T-helper 1 cell treated with Interleukin-12 subunit alpha and Interleukin-12 subunit beta and Interleukin-4 antibody, amounts not matched to agents 30 ng/mL and 1 ng/mL, for 36 hours (primary cell): ENCODE measurements around the gene B4GAT1. TPM values are rescaled to one million over a fixed set of nuclear protein-coding genes. Genes with fewer than 3 reads are reported as not detected.
"Not testable (repeated sequence)": the region's sequence is repeated elsewhere in the genome, so short reads cannot be mapped to it uniquely, and the experiment has no call there.

Experiments
- intact Hi-C: fragments of 100-400 bp; cut with micrococcal nuclease; formaldehyde crosslinking; loops from one replicate; pipeline ENCODE4 v1.15.1; 2024
- total RNA-seq: library from RNA; stranded (reverse); gene quantifications from 2 replicates; pipeline ENCODE4 v1.2.3, GENCODE V29; 2022

Gene B4GAT1
- total RNA-seq, 1 donor from 2014 or later, result 7.6 TPM

DNA sequence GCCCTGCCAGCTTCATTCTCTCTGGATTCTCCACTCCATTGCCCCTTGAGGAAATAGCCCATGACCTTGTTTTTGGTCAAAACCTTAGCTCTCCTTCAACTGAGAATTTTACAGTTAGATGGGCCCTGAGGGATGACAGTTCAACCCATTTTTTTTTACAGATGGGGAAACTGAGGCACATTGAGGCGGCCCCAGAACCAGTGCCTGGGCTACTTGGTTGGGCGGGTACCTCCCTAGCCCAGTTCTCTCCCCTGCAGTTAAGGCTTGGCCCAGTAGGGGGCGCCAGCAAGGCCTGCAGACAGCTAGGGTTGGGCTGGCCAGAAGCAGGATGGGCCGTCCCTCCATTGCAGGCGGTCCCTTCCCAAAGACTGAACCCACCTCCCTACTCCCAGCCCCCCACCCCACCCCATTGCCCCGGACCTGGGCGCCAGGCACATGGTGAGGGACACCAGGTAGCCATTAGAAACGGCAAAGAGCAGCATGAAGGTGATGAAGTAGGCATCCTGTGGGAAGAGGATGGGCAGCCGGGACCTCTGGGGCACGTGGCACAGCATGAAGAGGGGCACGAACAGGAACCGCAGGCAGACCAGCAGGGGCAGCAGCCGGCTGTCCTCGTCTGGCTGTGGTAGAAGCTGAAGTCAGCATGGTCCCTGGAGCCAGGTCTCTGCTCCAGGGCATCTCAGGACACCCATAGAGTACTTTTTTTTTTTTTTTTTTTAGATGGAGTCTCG, 16.5 kb upstream of the B4GAT1 start:
- intact Hi-C loops, result loop anchor here (2.0 kb wide), 1 partner anchor 15 kb away; no protein-coding TSS in a partner anchor

- intact Hi-C loops, result no loop called here
Measured at GRCh38 chr11:66363187-66363601, 15.8 kb upstream of the B4GAT1 start.

GRCh38 chr11:66362481-66363147, 15.2 kb upstream of the B4GAT1 start:
- intact Hi-C loops, result no loop called here

GRCh38 chr11:66361502-66361941, 14.1 kb upstream of the B4GAT1 start:
- intact Hi-C loops, result no loop called here

GRCh38 chr11:66360406-66361073, 13.1 kb upstream of the B4GAT1 start:
- intact Hi-C loops, result no loop called here

- intact Hi-C loops, result no loop called here
Measured at GRCh38 chr11:66359662-66360087, 12.2 kb upstream of the B4GAT1 start.

GRCh38 chr11:66350560-66351235, 3.3 kb upstream of the B4GAT1 start:
- intact Hi-C loops, result not testable (repeated sequence)

GRCh38 chr11:66349084-66349386, 1.6 kb upstream of the B4GAT1 start:
- intact Hi-C loops, result loop anchor here (2.0 to 10.0 kb wide), 3 partner anchors 16 to 1224 kb away; partner anchors contain the start of genes FAU, MRPL49 and SF3B2

- intact Hi-C loops, result loop anchor here (5.0 to 10.0 kb wide), 2 partner anchors 294 to 1222 kb away; partner anchors contain the start of genes FAU, MRPL49 and SF3B2
Measured at GRCh38 chr11:66346476-66347424, 679 bp downstream of the B4GAT1 start.

DNA sequence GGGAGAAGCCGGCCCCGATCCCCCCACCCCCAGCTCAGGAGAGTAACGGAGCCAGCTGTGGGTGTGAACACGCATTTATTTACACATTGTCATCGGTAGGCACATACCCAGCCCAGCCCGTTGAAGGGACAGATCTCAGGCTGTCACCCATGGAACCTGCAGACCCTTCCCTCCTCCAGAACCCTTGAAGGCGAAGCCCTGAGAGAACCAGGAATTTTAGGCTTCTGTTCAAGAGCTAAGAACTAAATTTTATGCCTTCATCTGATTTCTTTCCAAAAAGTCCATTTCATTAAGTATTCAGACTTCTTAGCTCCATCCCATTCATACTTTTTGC, 2.1 kb downstream of the B4GAT1 start:
- intact Hi-C loops, result loop anchor here (1.0 to 10.0 kb wide), 11 partner anchors 17 to 1220 kb away; partner anchors contain the start of genes FAU, MRPL49, RAB1B and RCE1

- intact Hi-C loops, result loop anchor here (1.0 to 10.0 kb wide), 12 partner anchors 16 to 1220 kb away; partner anchors contain the start of genes DPP3, FAU, MRPL49 and RAB1B
Measured at GRCh38 chr11:66344550-66345315, 2.7 kb downstream of the B4GAT1 start, which contains the start of gene BRMS1. Gene BRMS1, minus strand, starts transcription at chr11:66345104. Its CDS starts 2,870 bp downstream, at chr11:66342234.

DNA sequence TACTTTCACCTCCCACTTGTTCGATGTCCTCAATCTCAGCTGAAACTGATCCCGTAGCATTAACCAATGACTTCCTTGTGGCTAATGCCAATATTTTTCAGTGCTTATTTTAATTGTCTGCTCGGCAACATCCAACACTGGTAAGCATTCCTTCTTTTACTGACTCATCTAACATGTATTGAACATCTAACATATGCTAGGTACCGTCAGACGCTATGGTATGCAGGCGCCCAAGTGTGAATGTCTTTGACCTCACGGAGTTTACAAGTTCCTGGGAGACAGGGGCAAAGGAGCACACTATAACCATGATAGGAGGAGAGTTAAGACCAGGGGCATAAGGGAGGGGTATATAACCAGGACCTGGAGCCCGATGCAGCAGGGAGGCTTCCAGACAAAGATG, 4.3 kb downstream of the B4GAT1 start:
- intact Hi-C loops, result loop anchor here (10.0 kb wide), 1 partner anchor 1218 kb away; the partner anchor contains the start of genes FAU and MRPL49

- intact Hi-C loops, result loop anchor here (10.0 kb wide), 1 partner anchor 1217 kb away; the partner anchor contains the start of genes FAU and MRPL49
Measured at GRCh38 chr11:66341502-66342126, 5.8 kb downstream of the B4GAT1 start.

DNA sequence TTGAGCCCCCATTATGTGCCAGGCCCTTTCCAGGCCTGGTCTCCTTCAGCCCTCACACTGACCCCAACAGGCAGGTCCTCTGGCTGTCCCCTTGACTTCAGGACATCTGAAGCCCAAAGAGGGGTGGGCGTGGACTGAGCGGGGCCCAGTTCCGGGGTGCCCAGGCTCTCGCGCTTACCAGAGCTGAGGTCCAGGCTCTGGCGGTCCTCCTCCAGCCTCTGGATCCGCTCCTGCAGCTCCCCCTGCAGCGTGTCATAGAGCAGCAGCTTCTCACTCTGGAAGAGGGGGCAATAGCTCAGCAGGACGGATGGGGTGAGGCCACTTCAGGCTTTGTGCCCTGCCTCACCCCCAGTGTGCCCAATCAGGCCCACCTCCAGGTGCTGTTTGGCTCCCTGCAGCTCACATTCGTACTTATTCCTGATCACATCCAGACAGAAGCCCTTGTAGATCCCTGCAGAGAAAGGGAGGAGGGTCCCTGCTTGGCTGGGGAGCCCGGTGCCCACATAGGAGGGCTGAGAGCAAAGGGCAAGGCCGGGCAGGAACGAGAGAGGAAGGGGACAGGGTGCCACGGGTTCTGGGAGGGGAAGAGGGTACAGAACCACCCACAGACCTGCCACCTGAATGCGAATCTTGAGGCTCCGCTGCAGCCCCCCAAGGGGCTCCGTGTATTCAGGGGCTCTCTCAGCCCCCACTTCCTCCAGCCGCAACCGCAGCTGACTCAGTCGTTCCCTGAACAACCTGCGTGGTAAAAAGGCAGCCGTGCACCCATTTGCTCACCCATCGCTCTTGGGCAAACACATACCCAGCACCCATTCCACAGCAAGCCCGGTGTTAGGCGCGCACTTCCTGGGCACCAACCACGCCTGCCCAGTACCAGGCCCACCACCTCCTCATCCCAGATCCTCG, 6.6 kb downstream of the B4GAT1 start:
- intact Hi-C loops, result loop anchor here (10.0 kb wide), 1 partner anchor 1216 kb away; the partner anchor contains the start of genes FAU and MRPL49

- intact Hi-C loops, result loop anchor here (10.0 kb wide), 1 partner anchor 1215 kb away; the partner anchor contains the start of genes FAU and MRPL49
Measured at GRCh38 chr11:66339686-66340483, 7.5 kb downstream of the B4GAT1 start.

DNA sequence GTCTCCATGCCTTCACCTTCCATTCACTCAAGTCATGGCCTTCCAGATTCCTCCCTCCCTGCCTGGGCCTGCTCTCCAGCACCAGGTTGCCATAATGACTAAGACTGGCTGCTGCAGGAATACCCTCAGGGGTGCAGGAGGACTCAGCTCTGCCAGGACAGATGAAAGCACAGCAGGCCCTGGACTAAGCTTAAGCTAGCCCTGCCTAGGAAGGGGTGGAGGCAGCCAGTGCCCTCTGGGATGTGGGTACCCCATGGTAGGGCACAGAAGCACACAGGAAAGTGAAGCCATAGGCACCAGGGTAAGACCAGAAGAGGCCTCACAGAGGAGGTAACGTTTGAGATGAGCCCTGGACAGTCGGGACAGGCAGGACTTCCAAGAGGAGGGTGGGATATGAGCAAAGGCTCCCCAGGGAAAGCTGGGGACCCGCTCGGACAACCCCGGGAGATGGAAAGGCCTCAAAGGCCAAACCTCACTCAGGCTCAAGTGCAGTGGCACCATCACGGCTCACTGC, 8.2 kb downstream of the B4GAT1 start:
- intact Hi-C loops, result no loop called here
